Prostate gland (tissue), 2 donors: ENCODE measurements around the gene ARHGAP26.

Experiments used
- CTCF ChIP-seq, 4 experiments: fragments of 200-600 bp in 2 of 4; fragments of 450-650 bp in 2 of 4; sonication (generic) in 2 of 4; IDR thresholded peaks; 1 replicate in 3 of 4; 2 replicates in 1 of 4; pipeline ENCODE4 v1.5.1; 2016 to 2019; ENCODE audit warnings: antibody characterized with exemption in 4 of 4, mild to moderate bottlenecking in 2 of 4, moderate library complexity in 2 of 4
- POLR2A ChIP-seq: fragments of 450-650 bp; IDR thresholded peaks from one replicate; pipeline ENCODE4 v1.6.1; 2016; ENCODE audit warnings: antibody characterized with exemption, mild to moderate bottlenecking
- POLR2AphosphoS5 ChIP-seq: sonication (generic); formaldehyde crosslinking; IDR thresholded peaks from one replicate; pipeline ENCODE4 v1.6.1; 2017; ENCODE audit warnings: antibody characterized with exemption

- TF ChIP-seq CTCF (IDR thresholded peaks at IDR 0.05) (no peak), POLR2A (no peak), POLR2AphosphoS5 (no peak)
Observed at GRCh38 chr5:143057580-143057999, 287.4 kb downstream of the ARHGAP26 start.
